HEK293 (cell line): Measurements from ENCODE around the gene FANCE.

Experiments used
- CTCF ChIA-PET: fragments of 350-600 bp; formaldehyde crosslinking; extraction: SDS; loops from one replicate; lab custom pipeline; 2021; ENCODE audit warnings: antibody characterized with exemption; lab: Yijun Ruan, JAX
- POLR2A ChIA-PET: fragments of 300-600 bp; formaldehyde crosslinking; extraction: SDS; loops from one replicate; lab custom pipeline; 2020; ENCODE audit warnings: antibody characterized with exemption, inconsistent platforms; lab: Yijun Ruan, JAX
- H3K27ac ChIP-seq: fragments of 200-500 bp; sonication (Bioruptor generic); 2 replicates; pipeline ENCODE4 v1.5.1; 2014; ENCODE audit warnings: low read depth, low read length, control low read depth, inconsistent platforms; ENCODE audit errors: extremely low read depth
- H3K36me3 ChIP-seq, 2 experiments: fragments of 200-500 bp in 1 of 2; sonication (Bioruptor generic) in 1 of 2; 1 replicate in 1 of 2; 2 replicates in 1 of 2; pipeline ENCODE4 v1.5.1; 2014 to 2017; ENCODE audit warnings: inconsistent platforms in 2 of 2, low read length in 2 of 2; ENCODE audit not compliant: control insufficient read depth in 2 of 2, insufficient read depth in 1 of 2
- H3K4me1 ChIP-seq: fragments of 200-500 bp; sonication (Bioruptor generic); 2 replicates; pipeline ENCODE4 v1.5.1; 2014; ENCODE audit warnings: mild to moderate bottlenecking, low read length, inconsistent platforms; ENCODE audit not compliant: control insufficient read depth, insufficient read depth
- H3K4me3 ChIP-seq: 2 replicates; pipeline ENCODE4 v1.5.1; 2011; ENCODE audit warnings: low read depth, mild to moderate bottlenecking, control low read depth, low read length, moderate library complexity
- H3K9me3 ChIP-seq: fragments of 200-500 bp; sonication (Bioruptor generic); 2 replicates; pipeline ENCODE4 v1.5.1; 2014; ENCODE audit warnings: low read depth, low read length, inconsistent platforms; ENCODE audit not compliant: control insufficient read depth, insufficient read depth
- GFI1B ChIP-seq: fragments of 450-650 bp; formaldehyde crosslinking; IDR thresholded peaks from 2 replicates; pipeline ENCODE4 v1.5.1; 2016; ENCODE audit warnings: missing biosample characterization, missing genetic modification characterization
- KLF1 ChIP-seq: fragments of 450-650 bp; formaldehyde crosslinking; IDR thresholded peaks from 2 replicates; pipeline ENCODE4 v1.5.1; 2016; ENCODE audit warnings: missing biosample characterization, missing genetic modification characterization
- KLF9 ChIP-seq: fragments of 450-650 bp; formaldehyde crosslinking; IDR thresholded peaks from 2 replicates; pipeline ENCODE4 v1.5.1; 2016; ENCODE audit warnings: missing biosample characterization, missing genetic modification characterization, low read depth
- ZIC2 ChIP-seq: fragments of 450-650 bp; formaldehyde crosslinking; IDR thresholded peaks from 2 replicates; pipeline ENCODE4 v1.5.1; 2016; ENCODE audit warnings: missing biosample characterization, missing genetic modification characterization
- ZNF19 ChIP-seq: fragments of 450-650 bp; formaldehyde crosslinking; IDR thresholded peaks from 2 replicates; pipeline ENCODE4; 2016; ENCODE audit warnings: missing biosample characterization, missing genetic modification characterization, low read depth
- ZNF248 ChIP-seq: fragments of 450-650 bp; formaldehyde crosslinking; IDR thresholded peaks from 2 replicates; pipeline ENCODE4 v1.5.1; 2017; ENCODE audit warnings: missing biosample characterization, missing genetic modification characterization
- ZNF391 ChIP-seq: fragments of 450-650 bp; formaldehyde crosslinking; IDR thresholded peaks from 2 replicates; pipeline ENCODE4 v1.5.1; 2016; ENCODE audit warnings: low read depth, missing biosample characterization, missing genetic modification characterization, borderline replicate concordance
- ZNF423 ChIP-seq: fragments of 450-650 bp; formaldehyde crosslinking; IDR thresholded peaks from 2 replicates; pipeline ENCODE4 v1.5.1; 2016; ENCODE audit warnings: missing biosample characterization, missing genetic modification characterization
- ZNF501 ChIP-seq: fragments of 450-650 bp; formaldehyde crosslinking; IDR thresholded peaks from 2 replicates; pipeline ENCODE4 v1.5.1; 2016; ENCODE audit warnings: missing biosample characterization, missing genetic modification characterization
- ZNF510 ChIP-seq: fragments of 450-650 bp; formaldehyde crosslinking; IDR thresholded peaks from 2 replicates; pipeline ENCODE4 v1.5.1; 2018; ENCODE audit warnings: mild to moderate bottlenecking, missing genetic modification characterization, missing biosample characterization; ENCODE audit not compliant: insufficient replicate concordance
- ZNF544 ChIP-seq: fragments of 450-650 bp; formaldehyde crosslinking; IDR thresholded peaks from 2 replicates; pipeline ENCODE4 v1.5.0; 2017; ENCODE audit warnings: missing biosample characterization, missing genetic modification characterization
- ZNF768 ChIP-seq: fragments of 450-650 bp; formaldehyde crosslinking; IDR thresholded peaks from 2 replicates; pipeline ENCODE4 v1.5.1; 2018; ENCODE audit warnings: missing biosample characterization, mild to moderate bottlenecking, missing genetic modification characterization
- ZNF792 ChIP-seq: fragments of 450-650 bp; formaldehyde crosslinking; IDR thresholded peaks from 2 replicates; pipeline ENCODE4 v1.5.1; 2016; ENCODE audit warnings: missing biosample characterization, missing genetic modification characterization
- TF ChIP-seq, protein P1 (sequence below): fragments of 450-650 bp; formaldehyde crosslinking; IDR thresholded peaks from 2 replicates; pipeline ENCODE4 v1.5.1; 2016; ENCODE audit warnings: missing biosample characterization, missing genetic modification characterization
- TF ChIP-seq, protein P2 (sequence below): fragments of 450-650 bp; formaldehyde crosslinking; IDR thresholded peaks from 2 replicates; pipeline ENCODE4 v1.5.1; 2016; ENCODE audit warnings: missing biosample characterization, missing genetic modification characterization
- TF ChIP-seq, protein P3 (sequence below): sonication (generic); formaldehyde crosslinking; IDR thresholded peaks from 2 replicates; pipeline ENCODE4 v1.8.1; 2022; ENCODE audit warnings: mild to moderate bottlenecking, moderate library complexity, missing genetic modification reagents
- TF ChIP-seq, protein P4 (sequence below): fragments of 450-650 bp; formaldehyde crosslinking; IDR thresholded peaks from 2 replicates; pipeline ENCODE4 v1.5.1; 2016; ENCODE audit warnings: missing biosample characterization, missing genetic modification characterization, borderline replicate concordance
- TF ChIP-seq, protein P5 (sequence below): fragments of 450-650 bp; formaldehyde crosslinking; IDR thresholded peaks from 2 replicates; pipeline ENCODE4 v1.5.1; 2017; ENCODE audit warnings: missing biosample characterization, missing genetic modification characterization
- TF ChIP-seq, protein P6 (sequence below): fragments of 450-650 bp; formaldehyde crosslinking; IDR thresholded peaks from 2 replicates; pipeline ENCODE4 v1.5.1; 2016; ENCODE audit warnings: missing biosample characterization, missing genetic modification characterization, low read depth
- TF ChIP-seq, protein P7 (sequence below): fragments of 450-650 bp; formaldehyde crosslinking; IDR thresholded peaks from 2 replicates; pipeline ENCODE4 v1.5.1; 2016; ENCODE audit warnings: missing biosample characterization, missing genetic modification characterization
- TF ChIP-seq, protein P8 (sequence below): fragments of 450-650 bp; formaldehyde crosslinking; IDR thresholded peaks from 2 replicates; pipeline ENCODE4; 2016; ENCODE audit warnings: missing biosample characterization, missing genetic modification characterization

The FANCE gene

DNA sequence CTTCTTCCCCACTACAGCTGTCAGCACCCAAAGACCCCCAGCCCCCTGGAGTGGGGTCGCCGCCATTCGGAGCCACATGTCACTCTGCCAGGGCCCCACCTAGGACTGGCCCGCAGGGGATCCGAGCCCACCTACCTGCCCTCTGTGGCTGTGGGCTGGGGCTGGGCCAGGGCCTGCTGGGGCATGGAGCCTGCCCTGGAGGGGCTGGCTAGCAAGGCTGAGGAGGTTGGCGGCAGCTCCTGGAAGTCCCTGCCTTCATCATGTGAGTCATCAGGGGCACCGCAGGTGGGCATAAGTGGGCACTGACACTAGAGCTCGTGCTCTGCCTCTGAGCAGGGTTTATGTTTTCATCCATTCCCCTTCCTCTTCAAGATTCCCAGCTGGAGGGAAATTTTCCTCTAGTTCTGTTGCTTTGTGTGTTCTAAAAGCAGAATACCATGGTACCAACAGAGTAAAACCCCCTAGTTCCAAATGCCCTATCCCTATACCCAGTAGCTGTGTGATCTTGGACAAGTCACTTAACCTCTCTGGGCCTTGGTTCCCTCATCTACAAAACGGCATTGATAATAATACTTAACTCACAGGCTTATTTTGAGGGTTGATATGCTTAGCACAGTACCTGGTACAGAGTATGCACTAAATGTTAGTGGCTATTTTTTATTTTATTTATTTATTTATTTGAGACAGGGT lies 8.7 kb upstream of the FANCE start:
- Histone ChIP-seq H3K4me3 (no peak overlapping the region), H3K27ac (no peak overlapping the region), H3K4me1 (no peaks in the 10 kb centered on the region), H3K36me3 (no peaks in the 10 kb centered on the region)
- CTCF ChIA-PET: interaction anchor here (0.6 to 1.5 kb wide), 7 partner anchors 10 to 1367 kb away, joined by 3 to 4 read pairs (median 4); no protein-coding TSS in a partner anchor
- no peak for TF ChIP-seq GFI1B
- TF ChIP-seq, protein P1, sequence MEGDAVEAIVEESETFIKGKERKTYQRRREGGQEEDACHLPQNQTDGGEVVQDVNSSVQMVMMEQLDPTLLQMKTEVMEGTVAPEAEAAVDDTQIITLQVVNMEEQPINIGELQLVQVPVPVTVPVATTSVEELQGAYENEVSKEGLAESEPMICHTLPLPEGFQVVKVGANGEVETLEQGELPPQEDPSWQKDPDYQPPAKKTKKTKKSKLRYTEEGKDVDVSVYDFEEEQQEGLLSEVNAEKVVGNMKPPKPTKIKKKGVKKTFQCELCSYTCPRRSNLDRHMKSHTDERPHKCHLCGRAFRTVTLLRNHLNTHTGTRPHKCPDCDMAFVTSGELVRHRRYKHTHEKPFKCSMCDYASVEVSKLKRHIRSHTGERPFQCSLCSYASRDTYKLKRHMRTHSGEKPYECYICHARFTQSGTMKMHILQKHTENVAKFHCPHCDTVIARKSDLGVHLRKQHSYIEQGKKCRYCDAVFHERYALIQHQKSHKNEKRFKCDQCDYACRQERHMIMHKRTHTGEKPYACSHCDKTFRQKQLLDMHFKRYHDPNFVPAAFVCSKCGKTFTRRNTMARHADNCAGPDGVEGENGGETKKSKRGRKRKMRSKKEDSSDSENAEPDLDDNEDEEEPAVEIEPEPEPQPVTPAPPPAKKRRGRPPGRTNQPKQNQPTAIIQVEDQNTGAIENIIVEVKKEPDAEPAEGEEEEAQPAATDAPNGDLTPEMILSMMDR (tag by site-specific recombination): no peak
- TF ChIP-seq ZNF768: peak; percentile 86
- no peak for TF ChIP-seq ZNF248
- TF ChIP-seq, protein P2, sequence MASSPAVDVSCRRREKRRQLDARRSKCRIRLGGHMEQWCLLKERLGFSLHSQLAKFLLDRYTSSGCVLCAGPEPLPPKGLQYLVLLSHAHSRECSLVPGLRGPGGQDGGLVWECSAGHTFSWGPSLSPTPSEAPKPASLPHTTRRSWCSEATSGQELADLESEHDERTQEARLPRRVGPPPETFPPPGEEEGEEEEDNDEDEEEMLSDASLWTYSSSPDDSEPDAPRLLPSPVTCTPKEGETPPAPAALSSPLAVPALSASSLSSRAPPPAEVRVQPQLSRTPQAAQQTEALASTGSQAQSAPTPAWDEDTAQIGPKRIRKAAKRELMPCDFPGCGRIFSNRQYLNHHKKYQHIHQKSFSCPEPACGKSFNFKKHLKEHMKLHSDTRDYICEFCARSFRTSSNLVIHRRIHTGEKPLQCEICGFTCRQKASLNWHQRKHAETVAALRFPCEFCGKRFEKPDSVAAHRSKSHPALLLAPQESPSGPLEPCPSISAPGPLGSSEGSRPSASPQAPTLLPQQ (tag by site-specific recombination): peak; percentile 83
- no peak for TF ChIP-seq KLF9 (tag by site-specific recombination)
- TF ChIP-seq, protein P3, sequence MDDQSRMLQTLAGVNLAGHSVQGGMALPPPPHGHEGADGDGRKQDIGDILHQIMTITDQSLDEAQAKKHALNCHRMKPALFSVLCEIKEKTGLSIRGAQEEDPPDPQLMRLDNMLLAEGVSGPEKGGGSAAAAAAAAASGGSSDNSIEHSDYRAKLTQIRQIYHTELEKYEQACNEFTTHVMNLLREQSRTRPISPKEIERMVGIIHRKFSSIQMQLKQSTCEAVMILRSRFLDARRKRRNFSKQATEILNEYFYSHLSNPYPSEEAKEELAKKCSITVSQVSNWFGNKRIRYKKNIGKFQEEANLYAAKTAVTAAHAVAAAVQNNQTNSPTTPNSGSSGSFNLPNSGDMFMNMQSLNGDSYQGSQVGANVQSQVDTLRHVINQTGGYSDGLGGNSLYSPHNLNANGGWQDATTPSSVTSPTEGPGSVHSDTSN: no peak
- peak; percentile 79 for TF ChIP-seq ZIC2 (tag by site-specific recombination)
- TF ChIP-seq, protein P4, sequence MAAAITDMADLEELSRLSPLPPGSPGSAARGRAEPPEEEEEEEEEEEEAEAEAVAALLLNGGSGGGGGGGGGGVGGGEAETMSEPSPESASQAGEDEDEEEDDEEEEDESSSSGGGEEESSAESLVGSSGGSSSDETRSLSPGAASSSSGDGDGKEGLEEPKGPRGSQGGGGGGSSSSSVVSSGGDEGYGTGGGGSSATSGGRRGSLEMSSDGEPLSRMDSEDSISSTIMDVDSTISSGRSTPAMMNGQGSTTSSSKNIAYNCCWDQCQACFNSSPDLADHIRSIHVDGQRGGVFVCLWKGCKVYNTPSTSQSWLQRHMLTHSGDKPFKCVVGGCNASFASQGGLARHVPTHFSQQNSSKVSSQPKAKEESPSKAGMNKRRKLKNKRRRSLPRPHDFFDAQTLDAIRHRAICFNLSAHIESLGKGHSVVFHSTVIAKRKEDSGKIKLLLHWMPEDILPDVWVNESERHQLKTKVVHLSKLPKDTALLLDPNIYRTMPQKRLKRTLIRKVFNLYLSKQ (tag by site-specific recombination): no peak
- TF ChIP-seq ZNF501 (tag by site-specific recombination): no peak
- no peak for TF ChIP-seq ZNF423 (tag by site-specific recombination)
- TF ChIP-seq ZNF510 (tag by site-specific recombination): no peak
- TF ChIP-seq, all 188 proteins: peak for 3
- H3K9me3 ChIP-seq: no peaks in the 10 kb centered on the region
- POLR2A ChIA-PET: no interaction called here

DNA sequence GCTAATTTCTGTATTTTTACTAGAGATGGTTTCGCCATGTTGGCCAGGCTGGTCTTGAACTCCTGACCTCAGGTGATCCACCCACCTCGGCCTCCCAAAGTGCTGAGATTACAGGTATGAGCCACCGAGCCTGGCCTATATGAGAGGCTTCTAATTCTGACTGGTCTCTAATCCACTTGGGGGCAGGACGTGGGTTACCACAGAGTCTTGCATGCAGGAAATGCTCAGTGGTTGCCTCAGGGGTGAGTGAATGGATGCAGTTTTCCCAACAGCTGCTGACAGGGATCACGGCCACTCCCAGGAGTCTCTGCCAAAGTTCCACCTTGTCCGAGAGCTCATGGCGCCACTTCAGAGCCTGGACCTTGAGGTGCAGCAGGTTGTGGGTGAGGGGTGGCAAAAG lies 6.4 kb upstream of the FANCE start:
- H3K36me3 ChIP-seq: no peaks in the 10 kb centered on the region
- no peaks in the 10 kb centered on the region for H3K4me1 ChIP-seq
- no peak overlapping the region for H3K4me3 ChIP-seq
- H3K27ac ChIP-seq: no peak overlapping the region
- CTCF ChIA-PET: interaction anchor here (0.6 to 10.3 kb wide), 4 partner anchors 12 to 292 kb away, joined by 3 to 149 read pairs (median 4); partner anchors contain the start of gene PPARD
- H3K9me3 ChIP-seq: no peaks in the 10 kb centered on the region
- POLR2A ChIA-PET: no interaction called here
- TF ChIP-seq ZNF19 (tag by site-specific recombination) (no peak), ZNF544 (no peak), ZNF792 (tag by site-specific recombination) (no peak), ZNF391 (tag by site-specific recombination) (no peak), KLF1 (tag by site-specific recombination) (no peak)
- TF ChIP-seq, protein P5, sequence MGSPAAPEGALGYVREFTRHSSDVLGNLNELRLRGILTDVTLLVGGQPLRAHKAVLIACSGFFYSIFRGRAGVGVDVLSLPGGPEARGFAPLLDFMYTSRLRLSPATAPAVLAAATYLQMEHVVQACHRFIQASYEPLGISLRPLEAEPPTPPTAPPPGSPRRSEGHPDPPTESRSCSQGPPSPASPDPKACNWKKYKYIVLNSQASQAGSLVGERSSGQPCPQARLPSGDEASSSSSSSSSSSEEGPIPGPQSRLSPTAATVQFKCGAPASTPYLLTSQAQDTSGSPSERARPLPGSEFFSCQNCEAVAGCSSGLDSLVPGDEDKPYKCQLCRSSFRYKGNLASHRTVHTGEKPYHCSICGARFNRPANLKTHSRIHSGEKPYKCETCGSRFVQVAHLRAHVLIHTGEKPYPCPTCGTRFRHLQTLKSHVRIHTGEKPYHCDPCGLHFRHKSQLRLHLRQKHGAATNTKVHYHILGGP (tag by site-specific recombination): no peak
- TF ChIP-seq, protein P6, sequence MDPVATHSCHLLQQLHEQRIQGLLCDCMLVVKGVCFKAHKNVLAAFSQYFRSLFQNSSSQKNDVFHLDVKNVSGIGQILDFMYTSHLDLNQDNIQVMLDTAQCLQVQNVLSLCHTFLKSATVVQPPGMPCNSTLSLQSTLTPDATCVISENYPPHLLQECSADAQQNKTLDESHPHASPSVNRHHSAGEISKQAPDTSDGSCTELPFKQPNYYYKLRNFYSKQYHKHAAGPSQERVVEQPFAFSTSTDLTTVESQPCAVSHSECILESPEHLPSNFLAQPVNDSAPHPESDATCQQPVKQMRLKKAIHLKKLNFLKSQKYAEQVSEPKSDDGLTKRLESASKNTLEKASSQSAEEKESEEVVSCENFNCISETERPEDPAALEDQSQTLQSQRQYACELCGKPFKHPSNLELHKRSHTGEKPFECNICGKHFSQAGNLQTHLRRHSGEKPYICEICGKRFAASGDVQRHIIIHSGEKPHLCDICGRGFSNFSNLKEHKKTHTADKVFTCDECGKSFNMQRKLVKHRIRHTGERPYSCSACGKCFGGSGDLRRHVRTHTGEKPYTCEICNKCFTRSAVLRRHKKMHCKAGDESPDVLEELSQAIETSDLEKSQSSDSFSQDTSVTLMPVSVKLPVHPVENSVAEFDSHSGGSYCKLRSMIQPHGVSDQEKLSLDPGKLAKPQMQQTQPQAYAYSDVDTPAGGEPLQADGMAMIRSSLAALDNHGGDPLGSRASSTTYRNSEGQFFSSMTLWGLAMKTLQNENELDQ (tag by site-specific recombination): no peak
- TF ChIP-seq, protein P7, sequence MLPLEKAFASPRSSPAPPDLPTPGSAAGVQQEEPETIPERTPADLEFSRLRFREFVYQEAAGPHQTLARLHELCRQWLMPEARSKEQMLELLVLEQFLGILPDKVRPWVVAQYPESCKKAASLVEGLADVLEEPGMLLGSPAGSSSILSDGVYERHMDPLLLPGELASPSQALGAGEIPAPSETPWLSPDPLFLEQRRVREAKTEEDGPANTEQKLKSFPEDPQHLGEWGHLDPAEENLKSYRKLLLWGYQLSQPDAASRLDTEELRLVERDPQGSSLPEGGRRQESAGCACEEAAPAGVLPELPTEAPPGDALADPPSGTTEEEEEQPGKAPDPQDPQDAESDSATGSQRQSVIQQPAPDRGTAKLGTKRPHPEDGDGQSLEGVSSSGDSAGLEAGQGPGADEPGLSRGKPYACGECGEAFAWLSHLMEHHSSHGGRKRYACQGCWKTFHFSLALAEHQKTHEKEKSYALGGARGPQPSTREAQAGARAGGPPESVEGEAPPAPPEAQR: no peak
- TF ChIP-seq, protein P8, sequence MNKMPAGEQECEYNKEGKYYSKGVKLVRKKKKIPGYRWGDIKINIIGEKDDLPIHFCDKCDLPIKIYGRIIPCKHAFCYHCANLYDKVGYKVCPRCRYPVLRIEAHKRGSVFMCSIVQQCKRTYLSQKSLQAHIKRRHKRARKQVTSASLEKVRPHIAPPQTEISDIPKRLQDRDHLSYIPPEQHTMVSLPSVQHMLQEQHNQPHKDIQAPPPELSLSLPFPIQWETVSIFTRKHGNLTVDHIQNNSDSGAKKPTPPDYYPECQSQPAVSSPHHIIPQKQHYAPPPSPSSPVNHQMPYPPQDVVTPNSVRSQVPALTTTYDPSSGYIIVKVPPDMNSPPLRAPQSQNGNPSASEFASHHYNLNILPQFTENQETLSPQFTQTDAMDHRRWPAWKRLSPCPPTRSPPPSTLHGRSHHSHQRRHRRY: no peak
